Memory B cell (primary cell): ENCODE results near the gene KLHL26.
"Not testable (repeated sequence)": the region's sequence is repeated elsewhere in the genome, so short reads cannot be mapped to it uniquely, and the experiment has no call there.

Source experiments
- ATAC-seq: fragments of 150-1000 bp; cut with Tn5 transposase; 2 replicates; pipeline ENCODE4 v1.10.0; 2021; ENCODE audit warnings: low read depth, mild to moderate bottlenecking, moderate library complexity
- DNase-seq, 2 donors: peaks; one replicate each; pipeline ENCODE4 v3.0.0; 2022; ENCODE audit warnings: low spot score in 2 of 2
- H3K27ac Mint-ChIP-seq: one replicate; pipeline ENCODE4 v1.8.0; 2022; ENCODE audit warnings: mild to moderate bottlenecking, moderate library complexity, mixed read lengths
- H3K27me3 Mint-ChIP-seq: one replicate; pipeline ENCODE4 v1.8.0; 2022; ENCODE audit warnings: mixed read lengths
- H3K36me3 Mint-ChIP-seq: one replicate; pipeline ENCODE4 v1.8.0; 2022; ENCODE audit warnings: mild to moderate bottlenecking, mixed read lengths
- H3K4me1 Mint-ChIP-seq: one replicate; pipeline ENCODE4 v1.8.0; 2022; ENCODE audit warnings: mixed read lengths
- H3K4me3 Mint-ChIP-seq: one replicate; pipeline ENCODE4 v1.8.0; 2022; ENCODE audit warnings: mild to moderate bottlenecking, moderate library complexity, mixed read lengths
- H3K9me3 Mint-ChIP-seq: one replicate; pipeline ENCODE4 v1.8.0; 2022; ENCODE audit warnings: mixed read lengths

KLHL26 gene

GRCh38 chr19:18677156-18677555 is 40.3 kb downstream of the KLHL26 start:
- DNase-seq: no peak
- no peaks in the 10 kb centered on the region for H3K36me3 Mint-ChIP-seq
- H3K4me1 Mint-ChIP-seq: no peaks in the 10 kb centered on the region
- H3K27ac Mint-ChIP-seq: no peak overlapping the region
- H3K4me3 Mint-ChIP-seq: no peak overlapping the region
- no peak for ATAC-seq
- H3K9me3 Mint-ChIP-seq: no peaks in the 10 kb centered on the region
- H3K27me3 Mint-ChIP-seq: peaks cover 7% of the 10 kb centered on the region

DNA sequence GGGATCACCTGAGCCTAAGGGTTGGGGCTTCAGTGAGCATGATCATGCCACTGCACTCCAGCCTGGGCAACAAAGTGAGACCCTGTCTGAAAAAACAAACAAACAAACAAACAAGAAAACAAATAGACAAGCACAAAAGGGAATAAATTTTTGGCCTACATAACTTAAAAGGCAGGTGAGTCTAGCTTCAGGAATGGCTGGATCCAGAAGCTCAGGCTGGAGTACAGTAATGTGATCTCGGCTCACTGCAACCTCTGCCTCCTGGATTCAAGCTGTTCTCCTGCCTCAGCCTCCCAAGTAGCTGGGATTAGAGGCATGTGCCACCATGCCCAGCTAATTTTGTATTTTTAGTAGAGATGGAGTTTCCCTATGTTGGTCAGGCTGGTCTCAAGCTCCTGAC is 43.3 kb downstream of the KLHL26 start:
- not testable (repeated sequence) for H3K4me1 Mint-ChIP-seq, ATAC-seq, H3K4me3 Mint-ChIP-seq, H3K36me3 Mint-ChIP-seq, H3K27me3 Mint-ChIP-seq, H3K27ac Mint-ChIP-seq, DNase-seq, H3K9me3 Mint-ChIP-seq

- peak overlapping the region; percentile 89 for H3K27ac Mint-ChIP-seq
- H3K27me3 Mint-ChIP-seq: peaks cover 7% of the 10 kb centered on the region
- peaks cover 14% of the 10 kb centered on the region for H3K4me1 Mint-ChIP-seq
- DNase-seq: no peak
- peak overlapping the region; percentile 80 for H3K4me3 Mint-ChIP-seq
- H3K36me3 Mint-ChIP-seq: no peaks in the 10 kb centered on the region
- no peak for ATAC-seq
- H3K9me3 Mint-ChIP-seq: no peaks in the 10 kb centered on the region
Observed at GRCh38 chr19:18682807-18683108, 45.9 kb downstream of the KLHL26 start.

- H3K36me3 Mint-ChIP-seq: peaks cover 4% of the 10 kb centered on the region
- ATAC-seq (peak; percentile 85), DNase-seq (peak; percentile 96)
- peaks cover 3% of the 10 kb centered on the region for H3K27me3 Mint-ChIP-seq
- H3K27ac Mint-ChIP-seq: peak within 1 kb of the TSS; percentile 89
- H3K9me3 Mint-ChIP-seq: no peaks in the 10 kb centered on the region
- H3K4me3 Mint-ChIP-seq: peak within 1 kb of the TSS; percentile 95
- H3K4me1 Mint-ChIP-seq: peaks cover 18% of the 10 kb centered on the region
Observed at GRCh38 chr19:18683109-18683957, 46.5 kb downstream of the KLHL26 start, which contains the start of gene CRTC1. CRTC1 (plus strand) TSS chr19:18683680; CDS start chr19:18683703, 23 bp downstream.

GRCh38 chr19:18683958-18684641 is 47.3 kb downstream of the KLHL26 start:
- Mint-ChIP-seq H3K4me3 (peak overlapping the region; percentile 80), H3K27ac (peak overlapping the region; percentile 89), H3K27me3 (peaks cover 3% of the 10 kb centered on the region), H3K36me3 (peaks cover 4% of the 10 kb centered on the region), H3K4me1 (peaks cover 18% of the 10 kb centered on the region), H3K9me3 (no peaks in the 10 kb centered on the region)
- peak; percentile 16 for ATAC-seq
- no peak for DNase-seq

- Mint-ChIP-seq H3K27ac (no peak overlapping the region), H3K4me1 (peaks cover 19% of the 10 kb centered on the region)
Observed at GRCh38 chr19:18684642-18684993, 47.8 kb downstream of the KLHL26 start.

DNA sequence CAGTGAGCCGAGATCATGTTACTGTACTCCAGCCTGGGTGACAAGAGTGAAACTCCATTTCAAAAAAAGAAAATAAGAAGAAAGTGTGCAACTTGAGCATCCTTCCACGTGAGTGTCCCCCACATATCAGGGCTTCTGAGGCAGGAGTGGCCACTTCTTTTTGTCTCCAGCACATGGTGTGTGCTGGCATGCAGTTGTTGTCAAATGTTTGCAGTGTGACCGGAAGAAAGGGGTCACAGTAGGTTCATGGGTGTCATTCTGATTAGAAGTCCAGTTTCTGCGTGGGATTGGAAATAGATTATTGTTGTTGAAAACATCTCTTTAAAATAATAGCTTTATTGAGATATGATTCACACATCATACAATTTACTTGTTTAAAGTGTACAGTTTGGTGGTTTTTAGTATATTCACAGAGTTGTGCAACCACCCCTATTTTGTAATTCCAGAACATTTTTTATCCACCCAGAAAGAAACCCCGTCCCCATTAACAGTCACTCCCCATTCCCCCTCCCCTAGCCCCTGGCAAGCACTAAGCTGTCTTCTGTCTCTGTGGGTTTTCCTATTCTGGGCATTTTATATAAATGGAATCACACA is 48.9 kb downstream of the KLHL26 start:
- Mint-ChIP-seq H3K4me3 (no peak overlapping the region), H3K27ac (no peak overlapping the region), H3K36me3 (peaks cover 5% of the 10 kb centered on the region), H3K4me1 (peaks cover 23% of the 10 kb centered on the region), H3K9me3 (no peaks in the 10 kb centered on the region), H3K27me3 (peaks cover 3% of the 10 kb centered on the region)
- ATAC-seq (no peak), DNase-seq (no peak)

More at GRCh38 chr19:18684642-18684993, 47.8 kb downstream of the KLHL26 start:
- Mint-ChIP-seq H3K27me3 (peaks cover 3% of the 10 kb centered on the region), H3K9me3 (no peaks in the 10 kb centered on the region), H3K4me3 (peak overlapping the region; percentile 56), H3K36me3 (peaks cover 4% of the 10 kb centered on the region)
- DNase-seq: no peak
- no peak for ATAC-seq

DNA sequence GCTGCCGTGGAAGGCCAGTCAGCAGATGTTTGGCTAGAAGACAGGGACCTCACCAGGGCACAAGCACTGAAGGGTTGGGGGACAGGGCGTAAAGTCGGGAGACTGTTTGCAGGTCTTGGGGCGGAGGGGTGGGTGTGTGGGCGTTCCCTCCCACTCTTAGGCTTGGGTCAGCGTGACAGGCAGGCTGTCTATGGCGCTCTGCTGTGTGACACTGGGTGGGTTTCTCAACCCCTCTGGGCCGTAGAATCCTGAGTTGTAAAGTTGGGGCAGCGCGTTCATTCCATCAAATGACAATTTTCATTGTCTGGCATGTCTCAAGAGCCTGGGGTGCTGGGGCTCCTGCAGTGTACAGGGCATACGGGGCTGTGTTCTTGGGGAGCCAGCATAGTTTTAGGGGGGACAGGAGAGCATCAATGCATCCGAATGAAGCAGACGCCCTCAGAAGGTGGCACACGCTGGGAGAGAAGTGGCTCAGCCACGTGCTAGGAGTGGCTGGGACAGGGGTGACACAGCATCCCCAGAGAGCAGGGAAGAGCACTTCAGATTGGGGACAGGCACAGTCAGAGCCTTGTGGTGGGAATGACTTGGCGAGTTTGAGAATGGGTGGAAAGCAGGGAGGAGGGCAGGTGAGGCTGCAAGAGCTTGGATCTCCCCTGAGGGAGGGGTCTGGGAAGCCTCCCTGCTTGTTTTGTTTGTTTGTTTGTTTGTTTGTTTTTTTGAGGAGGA is 51.1 kb downstream of the KLHL26 start:
- peaks cover 8% of the 10 kb centered on the region for H3K36me3 Mint-ChIP-seq
- ATAC-seq (no peak), DNase-seq (no peak)
- no peak overlapping the region for H3K27ac Mint-ChIP-seq
- peaks cover 22% of the 10 kb centered on the region for H3K4me1 Mint-ChIP-seq
- no peak overlapping the region for H3K4me3 Mint-ChIP-seq
- H3K9me3 Mint-ChIP-seq: no peaks in the 10 kb centered on the region
- H3K27me3 Mint-ChIP-seq: no peaks in the 10 kb centered on the region

DNA sequence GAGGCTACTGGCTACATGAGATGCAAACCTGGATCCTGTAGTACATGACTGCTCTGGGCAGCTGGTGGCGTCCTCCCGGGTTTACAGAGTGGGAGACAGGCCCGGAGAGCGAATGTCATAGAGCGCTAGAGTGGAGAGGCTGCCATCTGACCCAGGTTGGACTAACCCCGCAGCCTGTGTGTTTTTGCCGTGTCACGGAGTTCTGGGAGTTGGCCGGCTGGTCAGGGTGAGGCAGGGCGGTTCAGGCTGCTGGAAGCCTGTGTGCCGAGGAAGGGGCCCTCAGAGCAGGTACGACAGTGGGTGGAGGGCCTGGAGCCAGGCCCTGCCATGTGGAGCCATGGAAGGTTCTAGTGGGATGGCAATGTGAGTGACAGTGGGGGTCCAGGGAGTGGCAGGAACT is 59.2 kb downstream of the KLHL26 start:
- DNase-seq (no peak), ATAC-seq (no peak)
- H3K4me3 Mint-ChIP-seq: no peak overlapping the region
- peak overlapping the region; percentile 82 for H3K27ac Mint-ChIP-seq
- H3K9me3 Mint-ChIP-seq: no peaks in the 10 kb centered on the region
- H3K36me3 Mint-ChIP-seq: peaks cover 2% of the 10 kb centered on the region
- H3K27me3 Mint-ChIP-seq: no peaks in the 10 kb centered on the region
- peaks cover 34% of the 10 kb centered on the region for H3K4me1 Mint-ChIP-seq

GRCh38 chr19:18697680-18698079 is 60.9 kb downstream of the KLHL26 start:
- H3K4me3 Mint-ChIP-seq: no peak overlapping the region
- H3K36me3 Mint-ChIP-seq: no peaks in the 10 kb centered on the region
- H3K4me1 Mint-ChIP-seq: peaks cover 36% of the 10 kb centered on the region
- DNase-seq (no peak), ATAC-seq (no peak)
- H3K27ac Mint-ChIP-seq: no peak overlapping the region
- H3K9me3 Mint-ChIP-seq: no peaks in the 10 kb centered on the region
- H3K27me3 Mint-ChIP-seq: no peaks in the 10 kb centered on the region

GRCh38 chr19:18698321-18699167 is 61.7 kb downstream of the KLHL26 start:
- Mint-ChIP-seq H3K36me3 (no peaks in the 10 kb centered on the region), H3K27ac (no peak overlapping the region), H3K4me3 (peak overlapping the region; percentile 87)

DNA sequence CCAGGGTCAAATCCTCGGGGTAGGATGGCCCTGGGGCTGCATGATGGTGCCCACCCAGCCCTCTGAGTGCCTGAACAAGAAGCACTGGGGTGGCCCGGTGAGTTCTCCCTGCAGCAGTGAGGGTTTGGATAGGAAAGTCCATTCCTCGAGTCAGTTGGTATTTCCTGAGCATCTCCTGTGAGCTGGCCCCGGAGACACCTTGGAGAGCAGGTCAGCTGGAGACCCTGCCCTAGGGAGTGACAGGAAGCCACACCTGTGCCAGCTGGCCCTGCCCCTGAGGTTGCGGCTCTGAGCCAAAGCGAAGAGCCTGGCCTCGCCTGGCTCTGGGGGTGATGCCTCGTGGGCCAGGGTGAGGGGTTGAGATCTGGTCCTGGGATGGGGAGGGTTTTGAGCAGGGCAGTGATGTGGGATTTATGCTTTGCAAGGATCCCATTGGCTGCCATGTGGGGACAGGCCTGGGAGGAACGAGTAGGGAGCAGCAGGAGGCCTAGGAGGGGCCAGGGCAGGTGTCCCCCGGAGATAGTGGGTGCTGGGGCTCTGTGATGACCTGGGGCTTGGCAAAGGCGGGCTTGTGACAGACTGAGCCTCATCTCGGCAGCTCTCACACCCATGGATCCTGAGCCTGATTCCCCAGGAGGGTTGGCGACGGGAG is 62.7 kb downstream of the KLHL26 start:
- Mint-ChIP-seq H3K4me1 (peaks cover 36% of the 10 kb centered on the region), H3K36me3 (no peaks in the 10 kb centered on the region), H3K27ac (peak overlapping the region; percentile 77), H3K4me3 (peak overlapping the region; percentile 87), H3K27me3 (no peaks in the 10 kb centered on the region), H3K9me3 (no peaks in the 10 kb centered on the region)
- DNase-seq (no peak), ATAC-seq (no peak)

More at GRCh38 chr19:18698321-18699167, 61.7 kb downstream of the KLHL26 start:
- DNase-seq (no peak), ATAC-seq (no peak)
- no peaks in the 10 kb centered on the region for H3K27me3 Mint-ChIP-seq
- H3K9me3 Mint-ChIP-seq: no peaks in the 10 kb centered on the region
- peaks cover 36% of the 10 kb centered on the region for H3K4me1 Mint-ChIP-seq
